Neural cell (in vitro differentiated cells): Measurements from ENCODE around the gene ZNF394. TPM values are rescaled to one million over a fixed set of nuclear protein-coding genes. Genes with fewer than 3 reads are reported as not detected.
A peak's percentile ranks its signal among the peaks of the same experiment; 100 is the strongest.

Experiments
- H2AFZ ChIP-seq: fragments of 200-600, 300-800 bp; sonication (generic), shearing (Covaris generic); 2 replicates; pipeline ENCODE4 v1.6.0; 2014; ENCODE audit warnings: low read depth, mild to moderate bottlenecking, antibody characterized with exemption, low read length, moderate library complexity
- H3F3A ChIP-seq: fragments of 200-600 bp; shearing (Covaris generic); 2 replicates; pipeline ENCODE4 v1.6.1; 2016; ENCODE audit warnings: mild to moderate bottlenecking, moderate library complexity, mixed read lengths, antibody characterized with exemption, low read length; ENCODE audit not compliant: insufficient read depth, poor library complexity, severe bottlenecking
- H3K27ac ChIP-seq: fragments of 200-600, 300-800 bp; sonication (generic), shearing (Covaris generic); 2 replicates; pipeline ENCODE4 v1.5.1; 2014; ENCODE audit warnings: mild to moderate bottlenecking, low read length, moderate library complexity
- H3K27me3 ChIP-seq: fragments of 300-800, 200-600 bp; sonication (generic), shearing (Covaris generic); 2 replicates; pipeline ENCODE4 v1.6.0; 2014; ENCODE audit warnings: mild to moderate bottlenecking, low read depth, low read length, moderate library complexity; ENCODE audit not compliant: insufficient read depth
- H3K36me3 ChIP-seq: fragments of 300-800, 200-600 bp; sonication (generic), shearing (Covaris generic); 2 replicates; pipeline ENCODE4 v1.5.1; 2014; ENCODE audit warnings: mild to moderate bottlenecking, antibody characterized with exemption, low read length, moderate library complexity; ENCODE audit not compliant: insufficient read depth
- H3K4me2 ChIP-seq: fragments of 300-800, 200-600 bp; sonication (generic), shearing (Covaris generic); 2 replicates; pipeline ENCODE4 v1.6.0; 2014; ENCODE audit warnings: mild to moderate bottlenecking, low read length
- H3K4me3 ChIP-seq: fragments of 300-800, 200-600 bp; sonication (generic), shearing (Covaris generic); 2 replicates; pipeline ENCODE4 v1.5.1; 2014; ENCODE audit warnings: mild to moderate bottlenecking, low read length, moderate library complexity
- H3K79me2 ChIP-seq: fragments of 200-600 bp; shearing (Covaris generic); replicated peaks from 2 replicates; pipeline ENCODE4 v1.6.0; 2014; ENCODE audit warnings: mild to moderate bottlenecking, low read length, moderate library complexity; ENCODE audit not compliant: insufficient read depth
- H3K9ac ChIP-seq: fragments of 300-800, 200-600 bp; sonication (generic), shearing (Covaris generic); 2 replicates; pipeline ENCODE4 v1.6.1; 2016; ENCODE audit warnings: mild to moderate bottlenecking, low read length, mixed read lengths
- H3K9me2 ChIP-seq: fragments of 200-600 bp; shearing (Covaris generic); 2 replicates; pipeline ENCODE4 v1.6.1; 2016; ENCODE audit warnings: mild to moderate bottlenecking, low read length, mixed read lengths; ENCODE audit not compliant: insufficient read depth
- H3K9me3 ChIP-seq: fragments of 200-600, 300-800 bp; sonication (generic), shearing (Covaris generic); 2 replicates; pipeline ENCODE4 v1.6.1; 2016; ENCODE audit warnings: mild to moderate bottlenecking, mixed run types, low read length, moderate library complexity, mixed read lengths
- H4K20me1 ChIP-seq: fragments of 200-600 bp; shearing (Covaris generic); 2 replicates; pipeline ENCODE4 v1.6.1; 2016; ENCODE audit warnings: mild to moderate bottlenecking, mixed run types; ENCODE audit not compliant: insufficient read depth
- EP300 ChIP-seq: fragments of 450-650 bp; conservative IDR thresholded peaks from 2 replicates; pipeline ENCODE4 v1.6.1; 2014; ENCODE audit warnings: antibody characterized with exemption, mild to moderate bottlenecking, moderate library complexity; ENCODE audit not compliant: poor library complexity, severe bottlenecking
- EZH2 ChIP-seq: fragments of 200-600, 300-800 bp; shearing (Covaris generic), sonication (generic); IDR thresholded peaks from 2 replicates; pipeline ENCODE4 v1.6.1; 2014; ENCODE audit warnings: antibody characterized with exemption, low read length, borderline replicate concordance, mild to moderate bottlenecking; ENCODE audit not compliant: insufficient read depth, poor library complexity, severe bottlenecking
- MXI1 ChIP-seq: fragments of 450-650 bp; conservative IDR thresholded peaks from 2 replicates; pipeline ENCODE4 v1.6.1; 2014; ENCODE audit warnings: antibody characterized with exemption, mild to moderate bottlenecking; ENCODE audit not compliant: poor library complexity, severe bottlenecking
- POLR2AphosphoS5 ChIP-seq: IDR thresholded peaks from 2 replicates; pipeline ENCODE4 v1.6.1; 2012
- RAD21 ChIP-seq: fragments of 450-650 bp; conservative IDR thresholded peaks from 2 replicates; pipeline ENCODE4 v1.6.1; 2014; ENCODE audit warnings: antibody characterized with exemption, mild to moderate bottlenecking, moderate library complexity
- SMC3 ChIP-seq: fragments of 450-650 bp; conservative IDR thresholded peaks from 2 replicates; pipeline ENCODE4 v1.6.1; 2014; ENCODE audit warnings: antibody characterized with exemption, mild to moderate bottlenecking, moderate library complexity; ENCODE audit not compliant: poor library complexity
- TAF1 ChIP-seq: IDR thresholded peaks from 2 replicates; pipeline ENCODE4 v1.6.1; 2012; ENCODE audit warnings: low read depth
- polyA plus RNA-seq: library from polyadenylated mRNA; depleted of rRNA; stranded (reverse); fragments of >200 nt; gene quantifications from 2 replicates; pipeline ENCODE4 v1.2.3, GENCODE V29; 2014
- TF ChIP-seq, protein P1 (sequence below): fragments of 450-650 bp; IDR thresholded peaks from 2 replicates; pipeline ENCODE4 v1.5.1; 2014; ENCODE audit warnings: antibody characterized with exemption, mild to moderate bottlenecking, moderate library complexity; ENCODE audit not compliant: poor library complexity, severe bottlenecking
- TF ChIP-seq, protein P2 (sequence below): IDR thresholded peaks from 2 replicates; pipeline ENCODE4 v1.6.1; 2012; ENCODE audit warnings: borderline replicate concordance

Gene ZNF394
- polyA plus RNA-seq, 1 donor from 2014 or later, result 9.5 TPM

DNA sequence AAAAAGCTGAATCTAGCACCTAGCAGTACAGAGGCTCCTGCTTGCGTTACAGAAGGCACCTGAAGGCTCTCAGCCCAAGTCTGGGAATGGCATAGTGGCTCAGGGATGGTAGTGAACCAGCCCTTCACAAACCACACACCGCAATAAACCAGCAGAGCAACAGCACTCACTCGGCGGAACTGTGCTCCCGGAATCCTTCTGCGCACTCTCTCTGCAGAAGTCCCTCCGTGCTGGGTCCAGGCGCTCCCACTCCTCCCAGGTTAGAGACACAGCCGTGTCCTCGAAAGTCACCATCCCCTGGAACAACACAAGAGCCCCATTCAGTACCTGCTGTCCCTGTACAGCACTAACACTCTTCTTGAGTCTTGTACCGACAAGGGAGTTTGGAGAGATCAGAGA is 1.5 kb downstream of the ZNF394 start:
- TF ChIP-seq MXI1 (no peak), SMC3 (no peak), EP300 (no peak), POLR2AphosphoS5 (no peak), TAF1 (no peak), EZH2 (no peak)
- TF ChIP-seq, protein P1, sequence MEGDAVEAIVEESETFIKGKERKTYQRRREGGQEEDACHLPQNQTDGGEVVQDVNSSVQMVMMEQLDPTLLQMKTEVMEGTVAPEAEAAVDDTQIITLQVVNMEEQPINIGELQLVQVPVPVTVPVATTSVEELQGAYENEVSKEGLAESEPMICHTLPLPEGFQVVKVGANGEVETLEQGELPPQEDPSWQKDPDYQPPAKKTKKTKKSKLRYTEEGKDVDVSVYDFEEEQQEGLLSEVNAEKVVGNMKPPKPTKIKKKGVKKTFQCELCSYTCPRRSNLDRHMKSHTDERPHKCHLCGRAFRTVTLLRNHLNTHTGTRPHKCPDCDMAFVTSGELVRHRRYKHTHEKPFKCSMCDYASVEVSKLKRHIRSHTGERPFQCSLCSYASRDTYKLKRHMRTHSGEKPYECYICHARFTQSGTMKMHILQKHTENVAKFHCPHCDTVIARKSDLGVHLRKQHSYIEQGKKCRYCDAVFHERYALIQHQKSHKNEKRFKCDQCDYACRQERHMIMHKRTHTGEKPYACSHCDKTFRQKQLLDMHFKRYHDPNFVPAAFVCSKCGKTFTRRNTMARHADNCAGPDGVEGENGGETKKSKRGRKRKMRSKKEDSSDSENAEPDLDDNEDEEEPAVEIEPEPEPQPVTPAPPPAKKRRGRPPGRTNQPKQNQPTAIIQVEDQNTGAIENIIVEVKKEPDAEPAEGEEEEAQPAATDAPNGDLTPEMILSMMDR, result no peak
- H3K79me2 ChIP-seq, result peaks cover 32% of the 10 kb centered on the region

DNA sequence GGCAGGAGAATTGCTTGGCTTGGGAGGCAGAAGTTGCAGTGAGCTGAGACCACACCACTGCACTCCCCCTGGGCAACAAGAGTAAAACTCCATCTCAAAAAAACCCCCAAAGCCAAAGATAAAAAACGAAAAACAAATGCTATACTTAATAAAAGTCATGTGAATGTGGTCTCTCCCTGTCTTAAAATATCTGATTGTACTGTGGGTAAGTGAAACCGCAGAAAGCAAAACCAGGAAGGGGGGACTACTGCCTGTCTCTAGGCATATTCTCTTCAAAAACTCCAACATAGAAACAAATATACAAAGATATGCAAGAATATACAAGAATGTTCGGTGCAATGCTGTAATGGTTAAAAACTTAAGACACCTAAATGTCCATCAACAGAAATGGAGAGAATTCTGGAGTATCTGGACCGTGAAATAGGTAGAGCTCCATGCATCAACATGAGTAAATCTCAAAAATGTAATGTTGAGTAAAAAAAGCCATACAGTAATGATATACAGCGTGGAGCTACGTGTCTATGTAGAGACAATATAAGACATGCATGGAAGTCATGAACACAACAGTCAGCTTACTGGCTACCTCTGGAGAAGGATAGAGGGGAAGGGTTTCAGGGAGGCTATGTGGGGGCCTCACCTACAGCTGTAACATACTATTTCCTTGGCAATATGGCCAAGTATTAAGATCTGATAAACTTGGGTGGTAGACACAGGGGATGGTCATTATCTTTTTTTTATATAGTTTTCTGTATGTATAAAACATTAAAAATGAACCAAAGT is 2.1 kb downstream of the ZNF394 start:
- Histone ChIP-seq H3F3A (no peaks in the 10 kb centered on the region), H3K79me2 (peaks cover 32% of the 10 kb centered on the region), H3K27me3 (no peaks in the 10 kb centered on the region), H2AFZ (no peak overlapping the region), H3K9me3 (no peaks in the 10 kb centered on the region), H3K9ac (no peak overlapping the region), H3K36me3 (peaks cover 10% of the 10 kb centered on the region), H3K4me3 (peak overlapping the region; percentile 93), H4K20me1 (no peaks in the 10 kb centered on the region), H3K9me2 (no peaks in the 10 kb centered on the region), H3K27ac (no peak overlapping the region), H3K4me2 (peak overlapping the region; percentile 65)
- TF ChIP-seq POLR2AphosphoS5, result no peak
- TF ChIP-seq, protein P2, sequence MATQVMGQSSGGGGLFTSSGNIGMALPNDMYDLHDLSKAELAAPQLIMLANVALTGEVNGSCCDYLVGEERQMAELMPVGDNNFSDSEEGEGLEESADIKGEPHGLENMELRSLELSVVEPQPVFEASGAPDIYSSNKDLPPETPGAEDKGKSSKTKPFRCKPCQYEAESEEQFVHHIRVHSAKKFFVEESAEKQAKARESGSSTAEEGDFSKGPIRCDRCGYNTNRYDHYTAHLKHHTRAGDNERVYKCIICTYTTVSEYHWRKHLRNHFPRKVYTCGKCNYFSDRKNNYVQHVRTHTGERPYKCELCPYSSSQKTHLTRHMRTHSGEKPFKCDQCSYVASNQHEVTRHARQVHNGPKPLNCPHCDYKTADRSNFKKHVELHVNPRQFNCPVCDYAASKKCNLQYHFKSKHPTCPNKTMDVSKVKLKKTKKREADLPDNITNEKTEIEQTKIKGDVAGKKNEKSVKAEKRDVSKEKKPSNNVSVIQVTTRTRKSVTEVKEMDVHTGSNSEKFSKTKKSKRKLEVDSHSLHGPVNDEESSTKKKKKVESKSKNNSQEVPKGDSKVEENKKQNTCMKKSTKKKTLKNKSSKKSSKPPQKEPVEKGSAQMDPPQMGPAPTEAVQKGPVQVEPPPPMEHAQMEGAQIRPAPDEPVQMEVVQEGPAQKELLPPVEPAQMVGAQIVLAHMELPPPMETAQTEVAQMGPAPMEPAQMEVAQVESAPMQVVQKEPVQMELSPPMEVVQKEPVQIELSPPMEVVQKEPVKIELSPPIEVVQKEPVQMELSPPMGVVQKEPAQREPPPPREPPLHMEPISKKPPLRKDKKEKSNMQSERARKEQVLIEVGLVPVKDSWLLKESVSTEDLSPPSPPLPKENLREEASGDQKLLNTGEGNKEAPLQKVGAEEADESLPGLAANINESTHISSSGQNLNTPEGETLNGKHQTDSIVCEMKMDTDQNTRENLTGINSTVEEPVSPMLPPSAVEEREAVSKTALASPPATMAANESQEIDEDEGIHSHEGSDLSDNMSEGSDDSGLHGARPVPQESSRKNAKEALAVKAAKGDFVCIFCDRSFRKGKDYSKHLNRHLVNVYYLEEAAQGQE, result no peak
- TF ChIP-seq, protein P1, result no peak
- no peak for TF ChIP-seq EP300
- TF ChIP-seq TAF1, result no peak
- TF ChIP-seq SMC3, result no peak
- TF ChIP-seq EZH2, result no peak
- no peak for TF ChIP-seq MXI1
- no peak for TF ChIP-seq RAD21

More for the DNA sequence above, 1.5 kb downstream of the ZNF394 start:
- Histone ChIP-seq H3F3A (no peaks in the 10 kb centered on the region), H2AFZ (no peak overlapping the region), H3K27ac (no peak overlapping the region), H3K27me3 (no peaks in the 10 kb centered on the region), H4K20me1 (no peaks in the 10 kb centered on the region), H3K36me3 (peaks cover 9% of the 10 kb centered on the region), H3K9me3 (no peaks in the 10 kb centered on the region), H3K9ac (no peak overlapping the region), H3K4me3 (peak overlapping the region; percentile 93), H3K4me2 (peak overlapping the region; percentile 65), H3K9me2 (no peaks in the 10 kb centered on the region)
